Measurements from ENCODE around the gene CLNK.

The CLNK gene

DNA sequence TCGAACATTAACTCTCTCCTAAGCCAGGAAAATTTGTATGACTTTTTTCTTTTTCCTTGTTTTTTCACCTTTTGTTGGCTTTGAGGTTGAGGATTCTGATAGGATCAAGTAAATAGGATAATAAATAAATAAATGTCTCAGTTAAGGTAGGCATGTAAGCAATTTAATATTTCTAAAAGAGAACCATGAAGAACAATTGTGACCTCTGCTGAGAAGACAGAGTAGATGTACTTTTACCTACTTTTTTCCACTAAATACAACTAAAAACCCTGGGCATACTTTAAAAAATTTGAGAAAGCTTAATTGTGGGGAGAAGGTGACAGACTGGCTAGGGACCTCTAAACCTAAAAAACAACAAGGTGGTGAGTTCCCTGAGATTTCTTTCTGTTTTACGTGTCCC, 31.6 kb upstream of the CLNK start:
- H3K4me3 ChIP-seq (replicated peaks; ENCODE audit: low read depth, low read length): no peak overlapping the region
- no peak for DNase-seq (ENCODE audit: low read depth)
- TF ChIP-seq, protein P1, sequence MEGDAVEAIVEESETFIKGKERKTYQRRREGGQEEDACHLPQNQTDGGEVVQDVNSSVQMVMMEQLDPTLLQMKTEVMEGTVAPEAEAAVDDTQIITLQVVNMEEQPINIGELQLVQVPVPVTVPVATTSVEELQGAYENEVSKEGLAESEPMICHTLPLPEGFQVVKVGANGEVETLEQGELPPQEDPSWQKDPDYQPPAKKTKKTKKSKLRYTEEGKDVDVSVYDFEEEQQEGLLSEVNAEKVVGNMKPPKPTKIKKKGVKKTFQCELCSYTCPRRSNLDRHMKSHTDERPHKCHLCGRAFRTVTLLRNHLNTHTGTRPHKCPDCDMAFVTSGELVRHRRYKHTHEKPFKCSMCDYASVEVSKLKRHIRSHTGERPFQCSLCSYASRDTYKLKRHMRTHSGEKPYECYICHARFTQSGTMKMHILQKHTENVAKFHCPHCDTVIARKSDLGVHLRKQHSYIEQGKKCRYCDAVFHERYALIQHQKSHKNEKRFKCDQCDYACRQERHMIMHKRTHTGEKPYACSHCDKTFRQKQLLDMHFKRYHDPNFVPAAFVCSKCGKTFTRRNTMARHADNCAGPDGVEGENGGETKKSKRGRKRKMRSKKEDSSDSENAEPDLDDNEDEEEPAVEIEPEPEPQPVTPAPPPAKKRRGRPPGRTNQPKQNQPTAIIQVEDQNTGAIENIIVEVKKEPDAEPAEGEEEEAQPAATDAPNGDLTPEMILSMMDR (IDR thresholded peaks at IDR 0.05; ENCODE audit: low read length, missing control alignments): no peak

GRCh38 chr4:10715696-10716095, 31.1 kb upstream of the CLNK start:
- TF ChIP-seq, protein P1 (IDR thresholded peaks at IDR 0.05; ENCODE audit: low read length, missing control alignments): no peak
- peak; percentile 20 for DNase-seq (ENCODE audit: low read depth)

GRCh38 chr4:10715135-10715534, 30.6 kb upstream of the CLNK start:
- TF ChIP-seq, protein P1 (IDR thresholded peaks at IDR 0.05; ENCODE audit: low read length, missing control alignments): no peak
- no peak overlapping the region for H3K4me3 ChIP-seq (replicated peaks; ENCODE audit: low read depth, low read length)
- no peak for DNase-seq (ENCODE audit: low read depth)

More at GRCh38 chr4:10715696-10716095, 31.1 kb upstream of the CLNK start:
- H3K4me3 ChIP-seq (replicated peaks; ENCODE audit: low read depth, low read length): no peak overlapping the region

DNA sequence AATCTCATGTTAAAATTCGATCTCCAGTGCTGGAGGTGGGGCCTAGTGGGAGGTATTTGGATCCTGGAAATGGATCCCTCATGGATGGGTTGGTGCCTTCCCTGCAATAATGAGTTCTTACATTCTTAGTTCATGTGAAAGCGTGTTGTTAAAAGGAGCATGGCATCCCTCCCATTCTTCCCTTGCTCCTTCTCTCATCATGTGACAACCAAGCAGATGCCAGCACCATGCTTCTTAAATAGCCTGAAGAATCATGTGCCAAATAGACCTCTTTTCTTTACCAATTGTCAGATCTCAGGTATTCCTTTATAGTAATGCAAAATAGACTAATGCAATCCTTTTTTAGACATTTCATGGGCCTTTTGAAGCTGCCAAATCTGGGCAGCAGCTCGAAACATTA, 29.0 kb upstream of the CLNK start:
- no peak for DNase-seq (ENCODE audit: low read depth)
- no peak overlapping the region for H3K4me3 ChIP-seq (replicated peaks; ENCODE audit: low read depth, low read length)
- TF ChIP-seq, protein P1 (IDR thresholded peaks at IDR 0.05; ENCODE audit: low read length, missing control alignments): no peak

GRCh38 chr4:10706236-10706635, 21.7 kb upstream of the CLNK start:
- peak; percentile 16 for DNase-seq (ENCODE audit: low read depth)
- TF ChIP-seq, protein P1 (IDR thresholded peaks at IDR 0.05; ENCODE audit: low read length, missing control alignments): no peak
- no peak overlapping the region for H3K4me3 ChIP-seq (replicated peaks; ENCODE audit: low read depth, low read length)

GRCh38 chr4:10704430-10704810, 19.9 kb upstream of the CLNK start:
- DNase-seq (ENCODE audit: low read depth): no peak
- TF ChIP-seq, protein P1 (IDR thresholded peaks at IDR 0.05; ENCODE audit: low read length, missing control alignments): no peak
- H3K4me3 ChIP-seq (replicated peaks; ENCODE audit: low read depth, low read length): no peak overlapping the region

- TF ChIP-seq, protein P1 (IDR thresholded peaks at IDR 0.05; ENCODE audit: low read length, missing control alignments): no peak
Measured at GRCh38 chr4:10703766-10704429, 19.3 kb upstream of the CLNK start.

More at GRCh38 chr4:10703766-10704429, 19.3 kb upstream of the CLNK start:
- DNase-seq (ENCODE audit: low read depth): no peak
- no peak overlapping the region for H3K4me3 ChIP-seq (replicated peaks; ENCODE audit: low read depth, low read length)
